NCI-H1436 treated with DMSO at 0.1 percent for 48 hours (cell line): ENCODE data around the gene CHSY3.

Source experiments
- DNase-seq: peaks from one replicate; lab custom pipeline; 2025; lab: John Stamatoyannopoulos, UW

The CHSY3 gene

GRCh38 chr5:130096483-130096882, 192.2 kb downstream of the CHSY3 start:
- DNase-seq: no peak

- DNase-seq: no peak
Observed at GRCh38 chr5:130099008-130099407, 194.7 kb downstream of the CHSY3 start.

GRCh38 chr5:130102375-130102774, 198.1 kb downstream of the CHSY3 start:
- DNase-seq: no peak

GRCh38 chr5:130102960-130103359, 198.7 kb downstream of the CHSY3 start:
- DNase-seq: no peak

- no peak for DNase-seq
Observed at GRCh38 chr5:130104895-130105688, 200.8 kb downstream of the CHSY3 start.

- no peak for DNase-seq
Observed at GRCh38 chr5:130106480-130106879, 202.2 kb downstream of the CHSY3 start.

GRCh38 chr5:130109152-130109551, 204.9 kb downstream of the CHSY3 start:
- DNase-seq: no peak

- DNase-seq: no peak
Observed at GRCh38 chr5:130110328-130110727, 206.1 kb downstream of the CHSY3 start.

- no peak for DNase-seq
Observed at GRCh38 chr5:130111746-130112145, 207.5 kb downstream of the CHSY3 start.

GRCh38 chr5:130112246-130112645, 208.0 kb downstream of the CHSY3 start:
- no peak for DNase-seq

GRCh38 chr5:130115686-130116085, 211.4 kb downstream of the CHSY3 start:
- no peak for DNase-seq

- DNase-seq: no peak
Observed at GRCh38 chr5:130116462-130116861, 212.2 kb downstream of the CHSY3 start.

GRCh38 chr5:130116972-130117371, 212.7 kb downstream of the CHSY3 start:
- DNase-seq: no peak

- DNase-seq: no peak
Observed at GRCh38 chr5:130126746-130127145, 222.5 kb downstream of the CHSY3 start.

GRCh38 chr5:130135506-130135905, 231.2 kb downstream of the CHSY3 start:
- DNase-seq: no peak

- DNase-seq: no peak
Observed at GRCh38 chr5:130136300-130136699, 232.0 kb downstream of the CHSY3 start.

- DNase-seq: no peak
Observed at GRCh38 chr5:130137681-130138080, 233.4 kb downstream of the CHSY3 start.

- DNase-seq: no peak
Observed at GRCh38 chr5:130138406-130139045, 234.3 kb downstream of the CHSY3 start.

- DNase-seq: no peak
Observed at GRCh38 chr5:130141659-130142320, 237.5 kb downstream of the CHSY3 start.

GRCh38 chr5:130151239-130151638, 247.0 kb downstream of the CHSY3 start:
- DNase-seq: no peak

- DNase-seq: no peak
Observed at GRCh38 chr5:130155345-130156011, 251.2 kb downstream of the CHSY3 start.

GRCh38 chr5:130158036-130158435, 253.8 kb downstream of the CHSY3 start:
- no peak for DNase-seq

GRCh38 chr5:130159968-130160367, 255.7 kb downstream of the CHSY3 start:
- DNase-seq: no peak
